Suprapubic skin (tissue), 4 donors: ENCODE results near the gene TPD52L1.

ENCODE experiments used
- EP300 ChIP-seq: sonication (generic); formaldehyde crosslinking; IDR thresholded peaks from one replicate; pipeline ENCODE4 v1.6.1; 2017; ENCODE audit warnings: antibody characterized with exemption
- POLR2AphosphoS5 ChIP-seq, 3 donors: sonication (generic); formaldehyde crosslinking; IDR thresholded peaks; one replicate each; pipeline ENCODE4 v1.6.1; 2017; ENCODE audit warnings: antibody characterized with exemption in 3 of 3
- TF ChIP-seq, protein P1 (sequence below), 2 donors: fragments of 200-600 bp in 1 of 2; fragments of 450-650 bp in 1 of 2; sonication (generic) in 1 of 2; IDR thresholded peaks; one replicate each; pipeline ENCODE4 v1.5.1; 2016 to 2019; ENCODE audit warnings: antibody characterized with exemption in 2 of 2, mild to moderate bottlenecking in 1 of 2, moderate library complexity in 1 of 2

DNA sequence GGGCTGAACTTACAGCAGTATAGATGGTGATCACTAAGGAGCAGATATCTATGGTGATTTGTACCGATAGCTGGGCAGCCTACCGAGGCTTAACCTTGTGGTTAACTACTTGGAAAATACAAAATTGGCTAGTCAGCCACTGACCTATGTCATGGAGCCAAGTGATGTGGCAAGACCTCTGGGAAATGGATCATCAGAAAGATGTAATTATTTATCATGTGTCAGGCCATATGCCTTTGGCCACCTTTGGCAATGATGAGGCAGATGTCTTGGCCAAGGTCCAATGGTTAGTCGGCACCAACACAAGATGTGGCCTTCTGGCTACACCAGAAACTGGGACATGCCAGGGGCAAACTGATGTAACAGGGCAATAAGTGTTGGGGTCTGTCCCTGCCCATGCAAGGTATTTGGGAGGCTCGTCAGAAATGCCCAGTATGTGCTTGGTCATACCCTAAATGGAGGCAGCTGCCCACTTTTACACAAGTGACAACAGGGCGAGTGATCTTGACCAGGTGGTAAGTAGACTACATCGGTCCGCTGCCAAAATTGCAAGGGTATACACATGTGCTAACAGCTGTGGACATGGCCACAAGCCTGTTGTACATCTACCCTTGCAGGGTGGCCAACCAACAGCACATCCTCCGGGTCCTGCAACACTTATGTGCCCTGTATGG is 118.0 kb downstream of the TPD52L1 start:
- TF ChIP-seq, protein P1, sequence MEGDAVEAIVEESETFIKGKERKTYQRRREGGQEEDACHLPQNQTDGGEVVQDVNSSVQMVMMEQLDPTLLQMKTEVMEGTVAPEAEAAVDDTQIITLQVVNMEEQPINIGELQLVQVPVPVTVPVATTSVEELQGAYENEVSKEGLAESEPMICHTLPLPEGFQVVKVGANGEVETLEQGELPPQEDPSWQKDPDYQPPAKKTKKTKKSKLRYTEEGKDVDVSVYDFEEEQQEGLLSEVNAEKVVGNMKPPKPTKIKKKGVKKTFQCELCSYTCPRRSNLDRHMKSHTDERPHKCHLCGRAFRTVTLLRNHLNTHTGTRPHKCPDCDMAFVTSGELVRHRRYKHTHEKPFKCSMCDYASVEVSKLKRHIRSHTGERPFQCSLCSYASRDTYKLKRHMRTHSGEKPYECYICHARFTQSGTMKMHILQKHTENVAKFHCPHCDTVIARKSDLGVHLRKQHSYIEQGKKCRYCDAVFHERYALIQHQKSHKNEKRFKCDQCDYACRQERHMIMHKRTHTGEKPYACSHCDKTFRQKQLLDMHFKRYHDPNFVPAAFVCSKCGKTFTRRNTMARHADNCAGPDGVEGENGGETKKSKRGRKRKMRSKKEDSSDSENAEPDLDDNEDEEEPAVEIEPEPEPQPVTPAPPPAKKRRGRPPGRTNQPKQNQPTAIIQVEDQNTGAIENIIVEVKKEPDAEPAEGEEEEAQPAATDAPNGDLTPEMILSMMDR (IDR thresholded peaks at IDR 0.05) = no peak
- TF ChIP-seq POLR2AphosphoS5 (IDR thresholded peaks at IDR 0.05) (no peak), EP300 (no peak)
